Measurements from ENCODE around the gene CLEC14A. TPM values are rescaled to one million over a fixed set of nuclear protein-coding genes. Genes with fewer than 3 reads are reported as not detected.

Gene CLEC14A
- total and polyA plus RNA-seq, 7 experiments from 2014 or later = not detected

GRCh38 chr14:38212111-38212510 is 43.8 kb downstream of the CLEC14A start:
- Mint-ChIP-seq H3K4me3 (peak overlapping the region in 5 of 10 donors; percentile 33 to 87 (median 54)), H3K27me3 (peaks cover 44 to 71% (median 65%) of the 10 kb centered on the region in 5 donors)
- DNase-seq = no peak

GRCh38 chr14:38211255-38211735 is 44.6 kb downstream of the CLEC14A start:
- H3K9me3 Mint-ChIP-seq = peaks cover 0 to 8% (median 0%) of the 10 kb centered on the region in 11 donors
- CTCF ChIA-PET = no interaction called here
- Histone ChIP-seq H3K27ac (ENCODE audit: low read depth, low read length) (no peak overlapping the region), H3K27me3 (ENCODE audit: control insufficient read depth in 2 of 2, insufficient read depth in 2 of 2, low read length in 2 of 2) (peaks cover 3 to 7% of the 10 kb centered on the region in 2 donors), H3K4me1 (ENCODE audit: control insufficient read depth in 2 of 2, insufficient read depth in 2 of 2, low read length in 2 of 2) (peaks cover 0 to 6% of the 10 kb centered on the region in 2 donors), H3K36me3 (ENCODE audit: control insufficient read depth in 2 of 3, insufficient read depth in 3 of 3, low read length in 3 of 3) (no peaks in the 10 kb centered on the region), H3K9me3 (ENCODE audit: control insufficient read depth in 2 of 3, low read length in 3 of 3) (no peaks in the 10 kb centered on the region), H3K4me3 (ENCODE audit: low read length) (no peak overlapping the region)
- ATAC-seq = no peak
- no peak for DNase-seq
- H3K36me3 Mint-ChIP-seq = peaks cover 0 to 11% (median 0%) of the 10 kb centered on the region in 5 donors
- intact Hi-C loops (cut with micrococcal nuclease) = no loop called here
- H3K4me3 Mint-ChIP-seq = peak overlapping the region in 5 of 10 donors; percentile 33 to 87 (median 63)
- POLR2A ChIA-PET = no interaction called here
- peaks cover 52 to 73% (median 71%) of the 10 kb centered on the region in 5 donors for H3K27me3 Mint-ChIP-seq
- H3K27ac Mint-ChIP-seq = no peak overlapping the region
- H3K4me1 Mint-ChIP-seq = peaks cover 3 to 42% (median 34%) of the 10 kb centered on the region in 7 donors

More at GRCh38 chr14:38212111-38212510, 43.8 kb downstream of the CLEC14A start:
- H3K9me3 Mint-ChIP-seq = peaks cover 0 to 3% (median 0%) of the 10 kb centered on the region in 11 donors
- H3K36me3 ChIP-seq (ENCODE audit: control insufficient read depth in 2 of 3, insufficient read depth in 3 of 3, low read length in 3 of 3) = no peaks in the 10 kb centered on the region
- no peak overlapping the region for H3K27ac Mint-ChIP-seq
- peaks cover 3 to 42% (median 34%) of the 10 kb centered on the region in 7 donors for H3K4me1 Mint-ChIP-seq
- H3K4me1 ChIP-seq (ENCODE audit: control insufficient read depth in 2 of 2, insufficient read depth in 2 of 2, low read length in 2 of 2) = peaks cover 0 to 6% of the 10 kb centered on the region in 2 donors
- H3K27me3 ChIP-seq (ENCODE audit: control insufficient read depth in 2 of 2, insufficient read depth in 2 of 2, low read length in 2 of 2) = peaks cover 3 to 7% of the 10 kb centered on the region in 2 donors
- no peak overlapping the region for H3K4me3 ChIP-seq (ENCODE audit: low read length)
- CTCF ChIA-PET = no interaction called here
- ATAC-seq = no peak
- H3K9me3 ChIP-seq (ENCODE audit: control insufficient read depth in 2 of 3, low read length in 3 of 3) = no peaks in the 10 kb centered on the region
- POLR2A ChIA-PET = no interaction called here
- H3K27ac ChIP-seq (ENCODE audit: low read depth, low read length) = no peak overlapping the region
- intact Hi-C loops (cut with micrococcal nuclease) = no loop called here
- peaks cover 0 to 11% (median 0%) of the 10 kb centered on the region in 5 donors for H3K36me3 Mint-ChIP-seq

- ChIA-PET CTCF (no interaction called here), POLR2A (no interaction called here)
- H3K27ac ChIP-seq (ENCODE audit: low read depth, low read length) = no peak overlapping the region
- ATAC-seq = no peak
- H3K36me3 Mint-ChIP-seq = peaks cover 0 to 14% (median 0%) of the 10 kb centered on the region in 5 donors
- DNase-seq = no peak
- H3K4me3 ChIP-seq (ENCODE audit: low read length) = no peak overlapping the region
- peaks cover 56 to 78% (median 74%) of the 10 kb centered on the region in 5 donors for H3K27me3 Mint-ChIP-seq
- no peaks in the 10 kb centered on the region for H3K9me3 ChIP-seq (ENCODE audit: control insufficient read depth in 2 of 3, low read length in 3 of 3)
- H3K9me3 Mint-ChIP-seq = peaks cover 0 to 10% (median 3%) of the 10 kb centered on the region in 11 donors
- H3K4me1 ChIP-seq (ENCODE audit: control insufficient read depth in 2 of 2, insufficient read depth in 2 of 2, low read length in 2 of 2) = peaks cover 0 to 6% of the 10 kb centered on the region in 2 donors
- H3K27me3 ChIP-seq (ENCODE audit: control insufficient read depth in 2 of 2, insufficient read depth in 2 of 2, low read length in 2 of 2) = peaks cover 3 to 7% of the 10 kb centered on the region in 2 donors
- peaks cover 3 to 42% (median 34%) of the 10 kb centered on the region in 7 donors for H3K4me1 Mint-ChIP-seq
- H3K4me3 Mint-ChIP-seq = peak overlapping the region in 9 of 10 donors; percentile 16 to 87 (median 63)
- intact Hi-C loops (cut with micrococcal nuclease) = no loop called here
- H3K36me3 ChIP-seq (ENCODE audit: control insufficient read depth in 2 of 3, insufficient read depth in 3 of 3, low read length in 3 of 3) = no peaks in the 10 kb centered on the region
- peak overlapping the region in 1 of 9 donors; percentile 38 for H3K27ac Mint-ChIP-seq
Observed at GRCh38 chr14:38210587-38211216, 45.2 kb downstream of the CLEC14A start.

- DNase-seq (no peak), ATAC-seq (no peak)
- Histone ChIP-seq H3K36me3 (ENCODE audit: control insufficient read depth in 2 of 3, insufficient read depth in 3 of 3, low read length in 3 of 3) (no peaks in the 10 kb centered on the region), H3K27ac (ENCODE audit: low read depth, low read length) (no peak overlapping the region), H3K4me3 (ENCODE audit: low read length) (no peak overlapping the region), H3K27me3 (ENCODE audit: control insufficient read depth in 2 of 2, insufficient read depth in 2 of 2, low read length in 2 of 2) (peaks cover 3 to 7% of the 10 kb centered on the region in 2 donors), H3K9me3 (ENCODE audit: control insufficient read depth in 2 of 3, low read length in 3 of 3) (no peaks in the 10 kb centered on the region), H3K4me1 (ENCODE audit: control insufficient read depth in 2 of 2, insufficient read depth in 2 of 2, low read length in 2 of 2) (peaks cover 0 to 6% of the 10 kb centered on the region in 2 donors)
- Mint-ChIP-seq H3K4me3 (peak overlapping the region in 9 of 10 donors; percentile 57 to 87 (median 69)), H3K4me1 (peaks cover 3 to 42% (median 34%) of the 10 kb centered on the region in 7 donors), H3K9me3 (peaks cover 0 to 10% (median 3%) of the 10 kb centered on the region in 11 donors), H3K27ac (peak overlapping the region in 1 of 9 donors; percentile 16), H3K36me3 (peaks cover 0 to 14% (median 0%) of the 10 kb centered on the region in 5 donors), H3K27me3 (peaks cover 56 to 78% (median 72%) of the 10 kb centered on the region in 5 donors)
- ChIA-PET CTCF (no interaction called here), POLR2A (no interaction called here)
- intact Hi-C loops (cut with micrococcal nuclease) = loop anchor here in 1 of 2 donors (5.0 kb wide), 1 partner anchor 618 kb away; no protein-coding TSS in a partner anchor
Observed at GRCh38 chr14:38209572-38210557, 46.0 kb downstream of the CLEC14A start.

GRCh38 chr14:38208618-38209562 is 47.0 kb downstream of the CLEC14A start:
- Histone ChIP-seq H3K27ac (ENCODE audit: low read depth, low read length) (no peak overlapping the region), H3K36me3 (ENCODE audit: control insufficient read depth in 2 of 3, insufficient read depth in 3 of 3, low read length in 3 of 3) (no peaks in the 10 kb centered on the region), H3K27me3 (ENCODE audit: control insufficient read depth in 2 of 2, insufficient read depth in 2 of 2, low read length in 2 of 2) (peaks cover 3 to 7% of the 10 kb centered on the region in 2 donors), H3K4me1 (ENCODE audit: control insufficient read depth in 2 of 2, insufficient read depth in 2 of 2, low read length in 2 of 2) (peaks cover 0 to 6% of the 10 kb centered on the region in 2 donors), H3K4me3 (ENCODE audit: low read length) (peak overlapping the region; percentile 21), H3K9me3 (ENCODE audit: control insufficient read depth in 2 of 3, low read length in 3 of 3) (no peaks in the 10 kb centered on the region)
- POLR2A ChIA-PET = no interaction called here
- DNase-seq (no peak), ATAC-seq (peak; percentile 54)
- Mint-ChIP-seq H3K4me3 (peak overlapping the region in 9 of 10 donors; percentile 21 to 87 (median 76)), H3K27ac (peak overlapping the region in 1 of 9 donors; percentile 19), H3K4me1 (peaks cover 3 to 42% (median 34%) of the 10 kb centered on the region in 7 donors), H3K9me3 (peaks cover 0 to 10% (median 3%) of the 10 kb centered on the region in 11 donors), H3K36me3 (peaks cover 0 to 14% (median 0%) of the 10 kb centered on the region in 5 donors), H3K27me3 (peaks cover 56 to 71% (median 65%) of the 10 kb centered on the region in 5 donors)
- intact Hi-C loops (cut with micrococcal nuclease) = loop anchor here in 1 of 2 donors (5.0 kb wide), 1 partner anchor 617 kb away; no protein-coding TSS in a partner anchor
- CTCF ChIA-PET = no interaction called here
